HG03469 (cell line): ENCODE data around the gene MAG.

Experiments used
- ATAC-seq: cut with Tn5 transposase; IDR thresholded peaks from one replicate; pipeline ENCODE4 v1.9.1; 2021; ENCODE audit warnings: mild to moderate bottlenecking, moderate library complexity, moderate number of reproducible peaks; ENCODE audit not compliant: unreplicated experiment

The MAG gene

GRCh38 chr19:35291916-35292315 lies at the start of gene MAG:
TSS of gene MAG (plus strand) at chr19:35292161. CDS start at chr19:35295409, 3,248 bp downstream.
- ATAC-seq: no peak

- no peak for ATAC-seq
Observed at GRCh38 chr19:35246466-35247092, 45.4 kb upstream of the MAG start.

GRCh38 chr19:35247526-35248309 lies 44.2 kb upstream of the MAG start:
- no peak for ATAC-seq

- ATAC-seq: peak; percentile 55
Observed at GRCh38 chr19:35248310-35249145, 43.4 kb upstream of the MAG start, which contains the start of gene LSR. TSS of gene LSR (plus strand) at chr19:35249002. CDS start at chr19:35249023, 21 bp downstream.

- ATAC-seq: no peak
Observed at GRCh38 chr19:35249146-35249847, 42.7 kb upstream of the MAG start.

- no peak for ATAC-seq
Observed at GRCh38 chr19:35249848-35250711, 41.9 kb upstream of the MAG start.

- no peak for ATAC-seq
Observed at GRCh38 chr19:35251456-35251855, 40.5 kb upstream of the MAG start.

GRCh38 chr19:35253316-35254286 lies 38.4 kb upstream of the MAG start:
- ATAC-seq: no peak

- no peak for ATAC-seq
Observed at GRCh38 chr19:35254341-35255297, 37.3 kb upstream of the MAG start.

GRCh38 chr19:35256566-35256965 lies 35.4 kb upstream of the MAG start:
- ATAC-seq: no peak

- ATAC-seq: no peak
Observed at GRCh38 chr19:35257113-35257461, 34.9 kb upstream of the MAG start.

GRCh38 chr19:35260694-35261304 lies 31.2 kb upstream of the MAG start:
- no peak for ATAC-seq

GRCh38 chr19:35261356-35262100 lies 30.4 kb upstream of the MAG start:
- ATAC-seq: no peak

- no peak for ATAC-seq
Observed at GRCh38 chr19:35262101-35262761, 29.7 kb upstream of the MAG start.

GRCh38 chr19:35264268-35265125 lies 27.5 kb upstream of the MAG start:
- no peak for ATAC-seq
